HG03354 (cell line): ENCODE data around the gene SELENOH.

Source experiments
- ATAC-seq: cut with Tn5 transposase; IDR thresholded peaks from one replicate; pipeline ENCODE4 v1.9.1; 2021; ENCODE audit warnings: mild to moderate bottlenecking; ENCODE audit not compliant: unreplicated experiment, poor library complexity, severe bottlenecking

SELENOH gene

GRCh38 chr11:57777969-57778317, 36.7 kb downstream of the SELENOH start:
- ATAC-seq, result no peak

GRCh38 chr11:57778318-57779037, 37.2 kb downstream of the SELENOH start:
- ATAC-seq, result no peak

GRCh38 chr11:57779276-57779675, 38.0 kb downstream of the SELENOH start:
- ATAC-seq, result no peak

GRCh38 chr11:57781529-57781943, 40.2 kb downstream of the SELENOH start:
- ATAC-seq, result no peak

- ATAC-seq, result peak; percentile 53
Observed at GRCh38 chr11:57785072-57785471, 43.8 kb downstream of the SELENOH start.

- no peak for ATAC-seq
Observed at GRCh38 chr11:57786436-57786835, 45.1 kb downstream of the SELENOH start.

GRCh38 chr11:57787006-57787604, 45.8 kb downstream of the SELENOH start:
- ATAC-seq, result no peak

- no peak for ATAC-seq
Observed at GRCh38 chr11:57787920-57788702, 46.8 kb downstream of the SELENOH start.

GRCh38 chr11:57788703-57789088, 47.4 kb downstream of the SELENOH start:
- ATAC-seq, result no peak

GRCh38 chr11:57791321-57792059, 50.2 kb downstream of the SELENOH start:
- peak; percentile 4 for ATAC-seq

- peak; percentile 92 for ATAC-seq
Observed at GRCh38 chr11:57792060-57792541, 50.8 kb downstream of the SELENOH start.

- ATAC-seq, result peak; percentile 25
Observed at GRCh38 chr11:57792870-57793269, 51.6 kb downstream of the SELENOH start.
